Gastrocnemius medialis (tissue), 4 donors: ENCODE data around the gene IQGAP3. TPM values are rescaled to one million over a fixed set of nuclear protein-coding genes. Genes with fewer than 3 reads are reported as not detected.

Source experiments
- ATAC-seq, 2 donors: fragments of 150-250 bp; one replicate each; pipeline ENCODE4 v1.9.1; 2016
- DNase-seq, 2 donors: peaks; one replicate each; pipeline ENCODE4 v3.0.0-alpha.2; 2019
- H3K27ac ChIP-seq, 4 donors: fragments of 200-600 bp; sonication (generic); 1 replicate in 1 of 4; 2 replicates in 3 of 4; pipeline ENCODE4 v1.5.1; 2016 to 2018; ENCODE audit warnings: mild to moderate bottlenecking in 2 of 4, moderate library complexity in 1 of 4
- H3K27me3 ChIP-seq, 3 donors: fragments of 200-600 bp; sonication (generic) in 2 of 3; 1 replicate in 1 of 3; 2 replicates in 2 of 3; pipeline versions ENCODE4 v1.5.1 to v1.6.0; 2016 to 2019; ENCODE audit warnings: mild to moderate bottlenecking in 1 of 3, moderate library complexity in 1 of 3
- H3K36me3 ChIP-seq, 2 donors: fragments of 200-600 bp; sonication (generic) in 1 of 2; one replicate each; pipeline ENCODE4 v1.5.1; 2017 to 2018
- H3K4me1 ChIP-seq, 2 donors: fragments of 200-600 bp; sonication (generic) in 1 of 2; one replicate each; pipeline ENCODE4 v1.5.1; 2016 to 2017; ENCODE audit warnings: mild to moderate bottlenecking in 2 of 2
- H3K4me3 ChIP-seq, 4 donors: fragments of 200-600 bp; sonication (generic) in 3 of 4; 1 replicate in 1 of 4; 2 replicates in 3 of 4; pipeline ENCODE4 v1.5.1; 2016 to 2019; ENCODE audit warnings: mild to moderate bottlenecking in 2 of 4
- H3K9me3 ChIP-seq, 3 donors: fragments of 200-600 bp; sonication (generic) in 2 of 3; 1 replicate in 1 of 3; 2 replicates in 2 of 3; pipeline ENCODE4 v1.5.1; 2016 to 2019
- POLR2A ChIP-seq, 2 donors: fragments of 450-650 bp; IDR thresholded peaks; one replicate each; pipeline ENCODE4 v1.6.1; 2017; ENCODE audit warnings: antibody characterized with exemption in 2 of 2, mild to moderate bottlenecking in 2 of 2, moderate library complexity in 2 of 2
- in situ Hi-C, 4 donors: fragments of 200-750 bp; cut with MboI; loops; one replicate each; pipeline versions ENCODE4 v1.15.0 to v1.8.0; 2017; ENCODE audit warnings: low sequenced_read_pairs in 4 of 4
- intact Hi-C: fragments of 100-400 bp; cut with DNase I; formaldehyde crosslinking; loops from one replicate; pipeline ENCODE4 v1.15.1; 2023; ENCODE audit warnings: low total_unique reads
- total RNA-seq, 4 donors: library from RNA; depleted of rRNA; stranded (reverse); fragments of >200 nt; gene quantifications; one replicate each; pipeline versions ENCODE4 v1.1.0 to v1.2.3, GENCODE V29; 2016
- TF ChIP-seq, protein P1 (sequence below), 5 experiments: fragments of 450-650 bp in 3 of 5; fragments of 200-600 bp in 2 of 5; sonication (generic) in 2 of 5; IDR thresholded peaks in 4 of 5; conservative IDR thresholded peaks in 1 of 5; 1 replicate in 4 of 5; 2 replicates in 1 of 5; pipeline ENCODE4 v1.5.1; 2016 to 2019; ENCODE audit warnings: antibody characterized with exemption in 5 of 5, mild to moderate bottlenecking in 3 of 5, moderate library complexity in 3 of 5

The IQGAP3 gene
- total RNA-seq, 4 donors from 2014 or later, result 0.20 to 0.55 TPM; not detected in 2

DNA sequence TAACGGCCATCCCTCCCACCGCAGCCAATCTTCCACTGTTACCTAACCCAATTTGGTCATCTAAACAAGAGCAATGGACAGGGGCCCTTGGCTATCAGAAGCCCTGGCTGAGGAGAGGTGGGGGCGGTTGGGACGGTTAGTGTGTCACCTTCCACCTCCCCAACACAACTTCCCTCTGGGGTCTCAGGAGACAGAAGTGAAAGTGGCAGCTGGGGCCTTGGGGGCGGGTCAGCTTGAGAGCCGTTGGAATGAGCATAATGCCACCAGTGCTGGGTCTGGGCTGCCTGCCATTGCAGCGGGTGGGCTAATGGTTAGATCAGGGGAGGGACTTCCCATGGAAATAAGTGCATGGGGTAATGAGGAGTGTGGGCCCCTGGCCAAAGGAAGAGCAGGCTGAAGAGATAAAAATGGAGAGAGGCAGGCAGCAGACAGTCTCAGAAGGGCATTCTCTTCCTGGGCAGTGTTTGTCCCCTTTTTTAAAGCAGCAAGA lies 79.7 kb downstream of the IQGAP3 start:
- H3K4me3 ChIP-seq, result peak overlapping the region; percentile 40 to 89 (median 56)
- no peaks in the 10 kb centered on the region for H3K9me3 ChIP-seq
- peak in 1 of 2 donors; percentile 65 for DNase-seq
- peak overlapping the region; percentile 96 to 99 (median 98) for H3K27ac ChIP-seq
- in situ Hi-C loops (loop anchor here in 1 of 4 donors (25.0 kb wide), 1 partner anchor 380 kb away; the partner anchor contains the start of gene LMNA), intact Hi-C loops (loop anchor here (1.0 to 10.0 kb wide), 2 partner anchors 13 to 1488 kb away; partner anchors contain the start of gene ZBTB7B)
- H3K36me3 ChIP-seq, result no peaks in the 10 kb centered on the region
- no peaks in the 10 kb centered on the region for H3K27me3 ChIP-seq
- no peak for TF ChIP-seq POLR2A (IDR thresholded peaks at IDR 0.05)
- TF ChIP-seq, protein P1, sequence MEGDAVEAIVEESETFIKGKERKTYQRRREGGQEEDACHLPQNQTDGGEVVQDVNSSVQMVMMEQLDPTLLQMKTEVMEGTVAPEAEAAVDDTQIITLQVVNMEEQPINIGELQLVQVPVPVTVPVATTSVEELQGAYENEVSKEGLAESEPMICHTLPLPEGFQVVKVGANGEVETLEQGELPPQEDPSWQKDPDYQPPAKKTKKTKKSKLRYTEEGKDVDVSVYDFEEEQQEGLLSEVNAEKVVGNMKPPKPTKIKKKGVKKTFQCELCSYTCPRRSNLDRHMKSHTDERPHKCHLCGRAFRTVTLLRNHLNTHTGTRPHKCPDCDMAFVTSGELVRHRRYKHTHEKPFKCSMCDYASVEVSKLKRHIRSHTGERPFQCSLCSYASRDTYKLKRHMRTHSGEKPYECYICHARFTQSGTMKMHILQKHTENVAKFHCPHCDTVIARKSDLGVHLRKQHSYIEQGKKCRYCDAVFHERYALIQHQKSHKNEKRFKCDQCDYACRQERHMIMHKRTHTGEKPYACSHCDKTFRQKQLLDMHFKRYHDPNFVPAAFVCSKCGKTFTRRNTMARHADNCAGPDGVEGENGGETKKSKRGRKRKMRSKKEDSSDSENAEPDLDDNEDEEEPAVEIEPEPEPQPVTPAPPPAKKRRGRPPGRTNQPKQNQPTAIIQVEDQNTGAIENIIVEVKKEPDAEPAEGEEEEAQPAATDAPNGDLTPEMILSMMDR (IDR thresholded peaks at IDR 0.05 in 4 of 5, conservative IDR thresholded peaks at IDR 0.05 in 1 of 5), result no peak
- peaks cover 96 to 98% of the 10 kb centered on the region in 2 donors for H3K4me1 ChIP-seq
- no peak for ATAC-seq

DNA sequence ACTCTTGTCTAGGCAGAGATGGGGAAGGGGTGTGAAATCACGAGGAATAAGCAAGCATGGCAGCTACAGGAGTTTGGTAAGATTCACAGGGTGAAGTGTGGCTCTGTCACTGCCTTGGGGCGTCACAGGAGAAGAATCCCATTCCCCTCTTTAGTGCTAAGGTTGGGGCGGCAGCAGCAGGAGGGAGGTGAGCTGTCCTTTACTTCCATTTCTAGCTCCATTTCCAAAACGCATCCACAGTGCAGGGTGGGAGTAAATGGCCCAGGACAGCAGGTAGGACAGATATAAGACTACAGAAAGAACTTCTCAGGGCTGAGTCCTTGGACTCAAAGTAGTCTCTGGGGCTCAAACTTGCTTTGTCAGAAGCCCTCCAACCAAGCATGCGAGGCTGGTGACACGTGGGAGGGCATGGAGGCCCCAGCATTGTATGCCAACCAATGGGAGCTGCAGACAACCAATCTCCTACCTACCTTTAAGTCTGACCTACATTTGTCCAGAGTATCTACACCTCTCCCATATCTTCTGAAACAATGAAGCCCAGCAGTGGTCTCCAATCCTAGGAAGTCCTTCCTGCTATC lies 80.3 kb downstream of the IQGAP3 start:
- no peaks in the 10 kb centered on the region for H3K36me3 ChIP-seq
- H3K27me3 ChIP-seq, result no peaks in the 10 kb centered on the region
- TF ChIP-seq, protein P1 (IDR thresholded peaks at IDR 0.05 in 4 of 5, conservative IDR thresholded peaks at IDR 0.05 in 1 of 5), result no peak
- no peak for TF ChIP-seq POLR2A (IDR thresholded peaks at IDR 0.05)
- peak overlapping the region; percentile 40 to 89 (median 56) for H3K4me3 ChIP-seq
- peak overlapping the region; percentile 96 to 99 (median 98) for H3K27ac ChIP-seq
- H3K4me1 ChIP-seq, result peaks cover 96 to 98% of the 10 kb centered on the region in 2 donors
- intact Hi-C loops, result loop anchor here (10.0 kb wide), 1 partner anchor 1487 kb away; the partner anchor contains the start of gene ZBTB7B
- no peak for ATAC-seq
- no peaks in the 10 kb centered on the region for H3K9me3 ChIP-seq
- peak in 1 of 2 donors; percentile 55 for DNase-seq
- in situ Hi-C loops, result loop anchor here in 1 of 4 donors (25.0 kb wide), 1 partner anchor 380 kb away; the partner anchor contains the start of gene LMNA

DNA sequence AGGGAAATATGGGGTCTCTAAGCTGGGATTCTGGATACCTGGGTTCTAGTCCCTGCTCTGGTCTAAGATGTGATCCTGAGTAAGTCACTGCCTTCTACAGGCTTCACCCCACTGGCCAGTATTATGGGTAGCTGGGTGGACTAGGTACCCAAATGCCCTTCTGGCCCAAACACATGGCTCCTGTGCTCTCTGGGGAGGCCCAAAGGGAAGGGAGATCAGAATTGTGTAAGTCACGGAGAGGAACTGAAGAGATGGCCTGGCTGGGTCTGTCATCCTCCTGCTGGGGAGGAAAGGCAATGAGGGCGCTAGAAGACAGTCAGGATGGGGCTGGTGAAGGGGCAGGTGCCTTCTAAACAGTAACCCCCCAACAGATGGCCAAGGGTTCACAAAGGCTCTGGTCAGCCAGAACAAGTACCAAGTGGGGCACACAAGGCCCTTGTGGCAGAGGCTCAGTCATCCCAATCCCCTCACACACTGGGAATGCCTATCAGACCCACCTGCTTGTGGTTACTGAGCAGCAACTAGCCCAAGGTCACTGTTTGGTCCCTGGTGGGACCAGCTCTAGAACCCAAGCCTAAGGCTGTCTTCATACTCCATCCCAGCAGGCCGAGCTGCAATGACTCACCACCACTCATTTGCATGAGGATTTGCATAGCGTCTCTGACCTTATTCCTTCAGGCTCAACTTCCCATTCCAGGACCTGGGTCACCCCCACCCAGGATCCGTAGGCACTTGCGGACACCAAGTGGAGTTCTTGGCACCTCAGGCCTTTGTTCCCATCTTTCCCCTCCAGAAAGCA lies 81.0 kb downstream of the IQGAP3 start:
- Histone ChIP-seq H3K36me3 (no peaks in the 10 kb centered on the region), H3K27me3 (no peaks in the 10 kb centered on the region), H3K27ac (peak overlapping the region; percentile 96 to 99 (median 98)), H3K9me3 (no peaks in the 10 kb centered on the region), H3K4me3 (peak overlapping the region; percentile 32 to 89 (median 56)), H3K4me1 (peaks cover 96 to 98% of the 10 kb centered on the region in 2 donors)
- in situ Hi-C loops (loop anchor here in 1 of 4 donors (25.0 kb wide), 1 partner anchor 379 kb away; the partner anchor contains the start of gene LMNA), intact Hi-C loops (loop anchor here (2.0 to 10.0 kb wide), 2 partner anchors 17 to 1487 kb away; partner anchors contain the start of gene ZBTB7B)
- TF ChIP-seq, protein P1 (IDR thresholded peaks at IDR 0.05 in 4 of 5, conservative IDR thresholded peaks at IDR 0.05 in 1 of 5), result no peak
- no peak for TF ChIP-seq POLR2A (IDR thresholded peaks at IDR 0.05)
- no peak for ATAC-seq
- peak in 1 of 2 donors; percentile 61 for DNase-seq

- Histone ChIP-seq H3K36me3 (no peaks in the 10 kb centered on the region), H3K9me3 (no peaks in the 10 kb centered on the region), H3K4me1 (peaks cover 96 to 98% of the 10 kb centered on the region in 2 donors), H3K4me3 (peak overlapping the region; percentile 32 to 89 (median 56)), H3K27ac (peak overlapping the region; percentile 96 to 99 (median 98)), H3K27me3 (no peaks in the 10 kb centered on the region)
- intact Hi-C loops (loop anchor here (1.0 to 10.0 kb wide), 3 partner anchors 16 to 1486 kb away; partner anchors contain the start of gene ZBTB7B), in situ Hi-C loops (loop anchor here in 1 of 4 donors (25.0 kb wide), 1 partner anchor 378 kb away; the partner anchor contains the start of gene LMNA)
- peak; percentile 45 to 60 for TF ChIP-seq POLR2A (IDR thresholded peaks at IDR 0.05)
- TF ChIP-seq, protein P1 (IDR thresholded peaks at IDR 0.05 in 4 of 5, conservative IDR thresholded peaks at IDR 0.05 in 1 of 5), result peak; percentile 51 to 70 (median 53)
- ATAC-seq (peak; percentile 46 to 55), DNase-seq (peak; percentile 65 to 83)
Observed at GRCh38 chr1:156490401-156491032, 81.8 kb downstream of the IQGAP3 start.
